ENCODE data around the gene BMP2.

BMP2 gene

GRCh38 chr20:6767536-6768227 is at the start of gene BMP2:
Gene BMP2, plus strand, starts transcription at chr20:6767686. Its CDS starts 2,441 bp downstream, at chr20:6770127.
- DNase-seq (ENCODE audit: low spot score) = peak; percentile 79

- DNase-seq (ENCODE audit: low spot score) = no peak
Observed at GRCh38 chr20:6718662-6719368, 48.7 kb upstream of the BMP2 start.

- no peak for DNase-seq (ENCODE audit: low spot score)
Observed at GRCh38 chr20:6719369-6719721, 48.1 kb upstream of the BMP2 start.

- no peak for DNase-seq (ENCODE audit: low spot score)
Observed at GRCh38 chr20:6726761-6727160, 40.7 kb upstream of the BMP2 start.

- no peak for DNase-seq (ENCODE audit: low spot score)
Observed at GRCh38 chr20:6730672-6731328, 36.7 kb upstream of the BMP2 start.

GRCh38 chr20:6732001-6732447 is 35.5 kb upstream of the BMP2 start:
- no peak for DNase-seq (ENCODE audit: low spot score)

GRCh38 chr20:6732851-6733250 is 34.6 kb upstream of the BMP2 start:
- no peak for DNase-seq (ENCODE audit: low spot score)

- no peak for DNase-seq (ENCODE audit: low spot score)
Observed at GRCh38 chr20:6733965-6734364, 33.5 kb upstream of the BMP2 start.

GRCh38 chr20:6735942-6736845 is 31.3 kb upstream of the BMP2 start:
- no peak for DNase-seq (ENCODE audit: low spot score)

- DNase-seq (ENCODE audit: low spot score) = no peak
Observed at GRCh38 chr20:6739406-6739805, 28.1 kb upstream of the BMP2 start.

GRCh38 chr20:6740096-6740495 is 27.4 kb upstream of the BMP2 start:
- DNase-seq (ENCODE audit: low spot score) = no peak

- DNase-seq (ENCODE audit: low spot score) = no peak
Observed at GRCh38 chr20:6744180-6744579, 23.3 kb upstream of the BMP2 start.

- DNase-seq (ENCODE audit: low spot score) = no peak
Observed at GRCh38 chr20:6744805-6745204, 22.7 kb upstream of the BMP2 start.

GRCh38 chr20:6746901-6747609 is 20.4 kb upstream of the BMP2 start:
- DNase-seq (ENCODE audit: low spot score) = no peak

GRCh38 chr20:6750438-6750837 is 17.0 kb upstream of the BMP2 start:
- DNase-seq (ENCODE audit: low spot score) = no peak

- DNase-seq (ENCODE audit: low spot score) = no peak
Observed at GRCh38 chr20:6756693-6757595, 10.5 kb upstream of the BMP2 start.

- no peak for DNase-seq (ENCODE audit: low spot score)
Observed at GRCh38 chr20:6764619-6765018, 2.9 kb upstream of the BMP2 start.

GRCh38 chr20:6765469-6766058 is 1.9 kb upstream of the BMP2 start:
- peak; percentile 50 for DNase-seq (ENCODE audit: low spot score)

GRCh38 chr20:6766433-6766832 is 1.1 kb upstream of the BMP2 start:
- DNase-seq (ENCODE audit: low spot score) = no peak

GRCh38 chr20:6767126-6767535 is 355 bp upstream of the BMP2 start:
- DNase-seq (ENCODE audit: low spot score) = no peak

Data from GM03348 (cell line).